ENCODE measurements around the gene ATP6V0E1.

Gene ATP6V0E1

DNA sequence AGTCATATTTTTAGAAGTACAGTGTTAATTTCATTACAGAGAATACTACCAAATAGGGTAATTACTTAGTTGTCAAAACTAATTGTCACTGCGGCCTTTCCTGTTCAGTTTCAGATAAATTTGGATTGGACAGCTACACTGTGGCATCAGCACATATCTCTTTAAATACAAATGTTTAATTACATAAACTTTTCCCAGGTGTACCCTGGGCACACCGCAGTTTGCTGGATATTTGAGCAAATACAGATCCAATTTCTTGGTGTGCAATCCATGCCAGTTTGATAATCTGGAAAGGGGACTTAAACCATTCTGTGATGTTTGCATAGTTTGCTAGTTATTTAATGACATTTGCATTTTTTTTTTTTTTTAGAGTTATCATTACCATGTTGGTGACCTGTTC is 10.8 kb downstream of the ATP6V0E1 start:
- TF ChIP-seq, protein P1, sequence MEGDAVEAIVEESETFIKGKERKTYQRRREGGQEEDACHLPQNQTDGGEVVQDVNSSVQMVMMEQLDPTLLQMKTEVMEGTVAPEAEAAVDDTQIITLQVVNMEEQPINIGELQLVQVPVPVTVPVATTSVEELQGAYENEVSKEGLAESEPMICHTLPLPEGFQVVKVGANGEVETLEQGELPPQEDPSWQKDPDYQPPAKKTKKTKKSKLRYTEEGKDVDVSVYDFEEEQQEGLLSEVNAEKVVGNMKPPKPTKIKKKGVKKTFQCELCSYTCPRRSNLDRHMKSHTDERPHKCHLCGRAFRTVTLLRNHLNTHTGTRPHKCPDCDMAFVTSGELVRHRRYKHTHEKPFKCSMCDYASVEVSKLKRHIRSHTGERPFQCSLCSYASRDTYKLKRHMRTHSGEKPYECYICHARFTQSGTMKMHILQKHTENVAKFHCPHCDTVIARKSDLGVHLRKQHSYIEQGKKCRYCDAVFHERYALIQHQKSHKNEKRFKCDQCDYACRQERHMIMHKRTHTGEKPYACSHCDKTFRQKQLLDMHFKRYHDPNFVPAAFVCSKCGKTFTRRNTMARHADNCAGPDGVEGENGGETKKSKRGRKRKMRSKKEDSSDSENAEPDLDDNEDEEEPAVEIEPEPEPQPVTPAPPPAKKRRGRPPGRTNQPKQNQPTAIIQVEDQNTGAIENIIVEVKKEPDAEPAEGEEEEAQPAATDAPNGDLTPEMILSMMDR (IDR thresholded peaks at IDR 0.05; ENCODE audit: insufficient read depth, low read length, poor library complexity, severe bottlenecking), result no peak
- no peak for TF ChIP-seq EZH2phosphoT487 (conservative IDR thresholded peaks at IDR 0.05; ENCODE audit: low read length)
- Histone ChIP-seq H3K9me2 (replicated peaks; ENCODE audit: insufficient read depth, low read length) (no peaks in the 10 kb centered on the region), H3K27me3 (ENCODE audit: low read length) (no peaks in the 10 kb centered on the region), H3K4me3 (ENCODE audit: insufficient read depth, low read length, poor library complexity, severe bottlenecking) (no peak overlapping the region), H3K27ac (ENCODE audit: low read depth, low read length) (no peak overlapping the region), H3K9ac (ENCODE audit: low read length) (no peak overlapping the region), H2AFZ (ENCODE audit: low read depth, low read length, severe bottlenecking) (no peak overlapping the region), H3K36me3 (ENCODE audit: low read length) (peaks cover 28% of the 10 kb centered on the region), H4K20me1 (ENCODE audit: low read depth, low read length) (peaks cover 15% of the 10 kb centered on the region), H3K4me2 (ENCODE audit: low read depth, low read length, poor library complexity, severe bottlenecking) (no peak overlapping the region), H3F3A (ENCODE audit: insufficient read depth) (peaks cover 4% of the 10 kb centered on the region; the same call in 1 of the 2 replicates), H3K79me2 (ENCODE audit: insufficient read depth, low read length) (peaks cover 94% of the 10 kb centered on the region), H3K9me3 (ENCODE audit: insufficient read depth, low read length) (no peaks in the 10 kb centered on the region)

DNA sequence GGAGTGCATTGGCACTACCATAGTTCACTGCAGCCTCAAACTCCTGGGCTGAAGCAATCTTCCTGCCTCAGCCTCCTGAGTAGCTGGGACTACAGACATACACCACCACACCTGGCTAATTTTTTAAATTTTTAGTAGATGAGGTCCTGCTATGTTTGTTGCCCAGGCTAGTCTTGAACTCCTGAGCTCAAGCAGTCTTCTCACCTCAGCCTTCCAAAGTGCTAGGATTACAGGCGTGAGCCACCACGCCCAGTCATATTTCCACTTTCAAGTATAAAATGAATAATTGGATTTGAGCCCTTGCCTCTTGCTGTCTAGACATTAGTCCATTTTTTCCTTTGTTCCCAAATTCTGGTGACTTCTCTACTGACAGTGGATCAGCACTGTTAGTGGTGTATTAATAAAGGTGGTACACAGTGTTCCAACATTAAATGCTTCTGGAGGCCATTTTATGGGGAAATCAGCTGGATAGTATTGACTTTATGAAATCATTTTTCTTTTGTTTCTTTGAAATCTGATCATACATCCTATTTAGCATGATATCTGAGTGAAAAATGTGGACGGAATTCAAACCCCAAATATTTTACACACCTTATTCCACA is 15.9 kb downstream of the ATP6V0E1 start:
- Histone ChIP-seq H3K4me2 (ENCODE audit: low read depth, low read length, poor library complexity, severe bottlenecking) (no peak overlapping the region), H3K79me2 (ENCODE audit: insufficient read depth, low read length) (peaks cover 94% of the 10 kb centered on the region)

DNA sequence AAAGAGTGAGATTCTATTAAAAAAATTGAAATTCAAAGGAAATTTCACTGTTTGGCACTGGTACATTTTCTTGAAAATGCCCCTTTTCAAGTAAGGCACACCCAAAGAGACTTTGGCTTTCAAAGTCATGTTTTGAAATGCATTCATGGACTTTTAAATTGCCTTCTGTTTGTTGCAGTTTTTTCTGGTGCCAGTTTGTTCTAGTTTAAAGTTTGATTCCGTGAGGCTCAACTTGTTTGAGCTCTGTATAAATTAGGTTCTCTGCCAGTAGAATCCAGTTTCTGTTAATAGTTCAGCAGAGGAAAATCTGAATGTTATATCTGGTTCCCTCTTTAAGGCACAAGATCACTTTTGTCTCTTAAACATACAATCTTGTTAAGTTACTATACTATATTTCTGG is 16.4 kb downstream of the ATP6V0E1 start:
- TF ChIP-seq EZH2phosphoT487 (conservative IDR thresholded peaks at IDR 0.05; ENCODE audit: low read length), result no peak
- TF ChIP-seq, protein P1 (IDR thresholded peaks at IDR 0.05; ENCODE audit: insufficient read depth, low read length, poor library complexity, severe bottlenecking), result no peak
- Histone ChIP-seq H3K4me3 (ENCODE audit: insufficient read depth, low read length, poor library complexity, severe bottlenecking) (no peak overlapping the region), H3K36me3 (ENCODE audit: low read length) (peaks cover 20% of the 10 kb centered on the region), H3K4me2 (ENCODE audit: low read depth, low read length, poor library complexity, severe bottlenecking) (no peak overlapping the region), H3K9me2 (replicated peaks; ENCODE audit: insufficient read depth, low read length) (no peaks in the 10 kb centered on the region), H3K79me2 (ENCODE audit: insufficient read depth, low read length) (peaks cover 94% of the 10 kb centered on the region), H2AFZ (ENCODE audit: low read depth, low read length, severe bottlenecking) (no peak overlapping the region), H3K27ac (ENCODE audit: low read depth, low read length) (no peak overlapping the region), H3K9ac (ENCODE audit: low read length) (no peak overlapping the region), H4K20me1 (ENCODE audit: low read depth, low read length) (peaks cover 16% of the 10 kb centered on the region), H3K9me3 (ENCODE audit: insufficient read depth, low read length) (no peaks in the 10 kb centered on the region), H3F3A (ENCODE audit: insufficient read depth) (peaks cover 4% of the 10 kb centered on the region; the same call in 1 of the 2 replicates), H3K27me3 (ENCODE audit: low read length) (no peaks in the 10 kb centered on the region)

More for the DNA sequence above, 15.9 kb downstream of the ATP6V0E1 start:
- TF ChIP-seq, protein P1 (IDR thresholded peaks at IDR 0.05; ENCODE audit: insufficient read depth, low read length, poor library complexity, severe bottlenecking), result no peak
- no peak for TF ChIP-seq EZH2phosphoT487 (conservative IDR thresholded peaks at IDR 0.05; ENCODE audit: low read length)
- Histone ChIP-seq H2AFZ (ENCODE audit: low read depth, low read length, severe bottlenecking) (no peak overlapping the region), H3K9me3 (ENCODE audit: insufficient read depth, low read length) (no peaks in the 10 kb centered on the region), H3K9ac (ENCODE audit: low read length) (no peak overlapping the region), H4K20me1 (ENCODE audit: low read depth, low read length) (peaks cover 14% of the 10 kb centered on the region), H3K27ac (ENCODE audit: low read depth, low read length) (no peak overlapping the region), H3K4me3 (ENCODE audit: insufficient read depth, low read length, poor library complexity, severe bottlenecking) (no peak overlapping the region), H3K36me3 (ENCODE audit: low read length) (peaks cover 25% of the 10 kb centered on the region), H3F3A (ENCODE audit: insufficient read depth) (peaks cover 4% of the 10 kb centered on the region; the same call in 1 of the 2 replicates), H3K27me3 (ENCODE audit: low read length) (no peaks in the 10 kb centered on the region), H3K9me2 (replicated peaks; ENCODE audit: insufficient read depth, low read length) (no peaks in the 10 kb centered on the region)

Data from SU-DHL-6 (cell line).